Bronchial epithelial cell (primary cell): ENCODE data around the gene CCDC88B. TPM values are rescaled to one million over a fixed set of nuclear protein-coding genes. Genes with fewer than 3 reads are reported as not detected.

ENCODE experiments used
- DNase-seq: peaks from one replicate; pipeline ENCODE4 v3.0.0-alpha.2; 2010; ENCODE audit warnings: low read depth
- FAIRE-seq: peaks from 2 replicates; lab custom pipeline; 2011; peaks lifted over from hg19 to GRCh38; lab: Jason Lieb, UNC
- H3K27me3 ChIP-seq: 2 replicates; pipeline ENCODE4 v1.5.1; 2011; ENCODE audit warnings: low read length; ENCODE audit not compliant: control insufficient read depth, insufficient read depth
- H3K36me3 ChIP-seq: 2 replicates; pipeline ENCODE4 v1.5.1; 2011; ENCODE audit warnings: low read length; ENCODE audit not compliant: control insufficient read depth, insufficient read depth
- H3K4me3 ChIP-seq: 2 replicates; pipeline ENCODE4 v1.5.1; 2011; ENCODE audit warnings: mild to moderate bottlenecking, low read depth, low read length, control low read depth
- CTCF ChIP-seq: IDR thresholded peaks from 2 replicates; pipeline ENCODE4 v1.5.1; 2011; ENCODE audit warnings: mild to moderate bottlenecking, moderate library complexity, low read length, control low read depth, inconsistent platforms; ENCODE audit not compliant: insufficient read depth, severe bottlenecking
- total RNA-seq: library from RNA; depleted of rRNA; stranded (reverse); fragments of >200 nt; gene quantifications from 2 replicates; pipeline ENCODE4 v1.2.1, GENCODE V29; 2014

Gene CCDC88B
- total RNA-seq, 1 donor from 2014 or later, result 2.9 TPM

GRCh38 chr11:64292460-64293254, 47.3 kb upstream of the CCDC88B start:
- Histone ChIP-seq H3K4me3 (peak overlapping the region; percentile 18), H3K27me3 (peaks cover 26% of the 10 kb centered on the region), H3K36me3 (no peaks in the 10 kb centered on the region)
- no peak for FAIRE-seq
- no peak for DNase-seq
- no peak for TF ChIP-seq CTCF

- no peak for DNase-seq
- H3K36me3 ChIP-seq, result no peaks in the 10 kb centered on the region
- no peak overlapping the region for H3K4me3 ChIP-seq
- FAIRE-seq, result no peak
- peaks cover 40% of the 10 kb centered on the region for H3K27me3 ChIP-seq
- TF ChIP-seq CTCF, result no peak
Observed at GRCh38 chr11:64294774-64295173, 45.2 kb upstream of the CCDC88B start.

- Histone ChIP-seq H3K4me3 (no peak overlapping the region), H3K27me3 (peaks cover 47% of the 10 kb centered on the region), H3K36me3 (no peaks in the 10 kb centered on the region)
- TF ChIP-seq CTCF, result no peak
- FAIRE-seq (no peak), DNase-seq (no peak)
Observed at GRCh38 chr11:64295760-64296159, 44.2 kb upstream of the CCDC88B start.

GRCh38 chr11:64296236-64296635, 43.8 kb upstream of the CCDC88B start:
- Histone ChIP-seq H3K36me3 (no peaks in the 10 kb centered on the region), H3K27me3 (peaks cover 47% of the 10 kb centered on the region), H3K4me3 (no peak overlapping the region)
- FAIRE-seq (no peak), DNase-seq (no peak)
- no peak for TF ChIP-seq CTCF

- DNase-seq (no peak), FAIRE-seq (no peak)
- no peaks in the 10 kb centered on the region for H3K36me3 ChIP-seq
- TF ChIP-seq CTCF, result no peak
- H3K27me3 ChIP-seq, result peaks cover 47% of the 10 kb centered on the region
- no peak overlapping the region for H3K4me3 ChIP-seq
Observed at GRCh38 chr11:64296830-64297698, 42.9 kb upstream of the CCDC88B start.
